Activated T-cell treated with anti-CD3 and anti-CD28 coated beads for 24 hours (primary cell): Measurements from ENCODE around the gene PLXDC2.
"Not testable (repeated sequence)": the region's sequence is repeated elsewhere in the genome, so short reads cannot be mapped to it uniquely, and the experiment has no call there.

Experiments used
- DNase-seq: peaks from one replicate; pipeline ENCODE4 v3.0.0-alpha.2; 2020; ENCODE audit warnings: low read depth

PLXDC2 gene

DNA sequence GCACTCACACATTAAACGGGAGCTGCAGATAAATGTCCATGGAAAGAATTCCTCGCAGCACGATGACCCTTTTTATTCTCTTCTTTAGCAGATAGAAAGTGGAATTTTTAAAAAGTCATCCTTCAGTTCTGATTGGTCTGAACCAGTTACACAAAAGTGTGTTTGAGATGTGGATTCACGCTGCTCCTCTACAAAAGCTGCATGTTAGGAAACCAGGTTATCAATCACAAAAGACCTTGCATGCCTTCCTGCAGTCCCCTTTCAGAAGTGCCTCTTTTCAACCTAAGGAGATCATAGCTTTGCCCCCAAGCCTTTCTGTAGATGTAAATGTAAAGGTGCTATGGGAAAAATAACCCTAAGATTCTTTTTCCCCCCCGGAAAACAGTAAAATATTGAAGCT is 299.7 kb downstream of the PLXDC2 start:
- no peak for DNase-seq

DNA sequence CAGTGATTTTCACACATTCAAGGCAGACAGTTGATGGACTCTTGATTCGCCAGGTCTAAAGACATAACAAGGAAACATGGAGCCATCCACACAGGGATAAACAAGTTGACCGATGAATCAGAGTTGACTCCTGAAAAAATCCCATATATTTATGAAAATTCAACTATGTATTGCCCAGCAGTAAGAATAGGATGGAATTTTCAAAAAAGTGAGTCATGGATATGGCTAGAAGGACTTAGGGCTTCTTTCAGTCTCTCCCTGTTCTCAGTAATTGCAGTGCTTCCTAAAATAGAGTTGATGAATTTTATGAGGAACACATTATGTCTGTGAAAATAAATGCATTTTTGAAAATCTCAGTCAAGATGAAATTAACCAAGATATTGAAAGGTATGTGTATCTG is 301.2 kb downstream of the PLXDC2 start:
- no peak for DNase-seq

DNA sequence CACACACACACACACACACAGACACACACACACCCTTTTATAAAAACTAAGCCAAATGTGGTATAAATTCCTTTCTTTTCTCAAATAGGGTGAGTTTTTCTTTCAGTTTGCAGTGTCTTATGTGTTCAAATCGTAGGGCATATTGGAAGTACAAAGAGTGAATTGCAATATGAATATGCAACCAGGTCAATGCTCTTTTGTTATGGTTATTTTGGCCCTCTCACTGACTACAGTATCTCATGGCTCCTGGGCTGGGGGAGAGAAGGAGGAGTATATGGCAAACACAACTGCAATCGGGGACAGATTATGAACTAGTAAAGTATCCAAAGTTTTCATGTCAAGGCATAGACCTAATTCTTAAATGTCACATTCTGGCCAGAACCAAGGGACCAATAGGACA is 301.9 kb downstream of the PLXDC2 start:
- no peak for DNase-seq

- DNase-seq = no peak
Measured at GRCh38 chr10:20128811-20129210, 312.6 kb downstream of the PLXDC2 start.

GRCh38 chr10:20132816-20133215 is 316.6 kb downstream of the PLXDC2 start:
- DNase-seq = no peak

- DNase-seq = no peak
Measured at GRCh38 chr10:20133669-20134189, 317.5 kb downstream of the PLXDC2 start.

DNA sequence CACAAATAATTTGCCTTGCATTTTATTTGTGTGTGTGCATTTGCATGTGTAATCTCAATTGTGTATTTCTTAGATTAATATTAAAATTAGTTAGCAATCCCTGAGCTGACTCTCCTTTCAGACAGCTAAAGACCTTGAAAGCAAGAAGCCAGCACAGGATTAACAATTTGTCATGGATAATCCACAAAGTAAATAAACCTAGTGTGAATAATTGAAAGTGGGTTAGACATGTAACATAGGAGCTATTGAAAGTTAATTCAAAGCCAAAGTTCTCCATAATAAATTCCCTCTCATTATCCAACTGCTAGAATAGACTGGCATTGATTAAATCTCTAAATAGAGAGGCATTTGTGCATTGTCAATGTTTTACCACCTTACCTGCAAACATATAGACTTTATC is 326.1 kb downstream of the PLXDC2 start:
- DNase-seq = no peak

DNA sequence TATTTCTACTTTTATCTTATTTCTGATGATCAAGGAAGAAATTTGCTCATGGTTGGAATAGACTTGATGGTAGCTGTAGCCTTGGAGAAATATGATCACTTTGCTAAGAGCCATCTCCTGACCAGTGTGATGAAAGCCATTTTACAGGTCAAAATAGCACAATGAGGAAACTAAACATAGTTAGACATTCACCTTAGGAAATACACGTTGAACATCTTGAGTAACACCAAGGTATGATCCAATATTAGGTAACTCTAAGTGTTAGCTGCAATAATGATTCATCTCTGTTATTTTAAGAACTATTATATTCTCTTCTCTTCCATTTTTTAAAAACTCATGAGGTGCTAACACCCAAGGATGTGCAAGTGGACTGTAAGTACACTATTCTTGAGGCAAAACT is 328.0 kb downstream of the PLXDC2 start:
- no peak for DNase-seq

DNA sequence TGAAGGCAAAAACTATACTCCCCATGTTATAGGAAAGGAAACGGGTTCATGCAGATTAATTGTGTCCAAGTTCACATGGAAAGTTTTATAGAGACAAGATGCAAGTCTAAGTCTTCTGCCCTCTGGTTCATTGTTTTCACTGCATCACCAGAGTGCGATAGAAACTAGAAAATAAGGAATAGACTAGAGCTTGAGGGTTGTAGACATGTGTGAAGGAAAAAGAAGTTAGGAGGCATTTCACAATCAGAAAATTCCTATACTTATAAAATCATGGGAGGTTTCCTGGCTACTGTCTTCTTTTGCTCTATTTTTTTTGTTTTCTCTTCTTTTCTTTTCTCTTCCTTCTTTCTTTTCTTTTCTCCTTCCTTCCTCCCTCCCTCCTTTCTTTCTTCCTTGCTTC is 329.8 kb downstream of the PLXDC2 start:
- no peak for DNase-seq

DNA sequence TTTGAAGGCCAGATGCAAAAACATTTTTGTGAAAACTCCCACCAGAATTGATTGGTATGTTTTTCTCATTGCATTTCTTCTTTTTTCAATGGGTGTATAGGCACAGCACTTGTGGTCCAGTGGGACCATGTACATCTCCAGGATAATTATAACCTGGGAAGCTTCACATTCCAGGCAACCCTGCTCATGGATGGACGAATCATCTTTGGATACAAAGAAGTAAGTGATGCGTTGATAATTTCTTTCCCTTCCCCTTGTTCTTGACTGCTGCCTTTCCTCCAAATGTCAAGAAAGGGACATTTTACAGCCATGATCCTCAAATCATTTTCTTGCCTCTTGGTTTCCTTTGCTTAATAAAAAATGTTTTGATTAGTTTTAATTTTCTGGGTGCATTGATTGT is 331.5 kb downstream of the PLXDC2 start:
- DNase-seq = no peak

GRCh38 chr10:20156511-20156910 is 340.3 kb downstream of the PLXDC2 start:
- DNase-seq = no peak

DNA sequence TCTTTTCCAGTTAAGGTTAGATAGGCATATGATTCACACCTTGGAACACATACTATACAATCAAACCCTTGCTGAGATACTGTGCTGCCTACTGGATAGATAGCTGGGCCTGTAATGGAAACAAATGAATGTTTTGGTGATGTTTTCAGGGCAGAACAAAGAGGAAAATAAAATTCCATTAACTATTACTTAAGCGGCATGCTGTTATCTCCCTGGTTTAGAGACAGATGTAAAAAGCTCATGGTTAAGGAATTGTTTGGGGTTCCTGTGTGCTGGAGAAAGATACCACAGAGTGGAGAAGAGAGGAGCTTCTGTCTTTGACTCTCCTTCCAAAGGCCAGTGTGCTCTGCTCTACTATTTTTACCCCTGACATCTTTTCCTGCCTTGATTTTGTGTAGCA is 341.1 kb downstream of the PLXDC2 start:
- no peak for DNase-seq

DNA sequence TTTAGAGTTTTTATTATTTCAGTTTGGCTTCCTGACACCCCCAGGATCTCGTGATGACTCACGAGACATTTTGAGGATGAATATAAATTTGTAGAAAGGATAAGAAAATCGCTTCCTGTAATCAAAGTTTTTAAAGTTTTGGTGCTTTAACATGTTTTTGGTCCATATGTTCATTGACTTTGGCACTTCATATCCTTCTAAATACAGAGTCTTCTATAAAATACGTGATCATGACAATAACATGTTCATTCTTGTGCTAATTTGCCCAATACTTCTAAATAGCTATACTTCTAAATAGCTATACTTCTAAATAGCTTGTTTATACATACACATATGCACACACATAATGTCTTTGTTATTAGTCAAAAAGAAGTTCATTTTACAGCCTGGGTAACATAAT is 341.9 kb downstream of the PLXDC2 start:
- DNase-seq = no peak

- no peak for DNase-seq
Measured at GRCh38 chr10:20162123-20162522, 345.9 kb downstream of the PLXDC2 start.

DNA sequence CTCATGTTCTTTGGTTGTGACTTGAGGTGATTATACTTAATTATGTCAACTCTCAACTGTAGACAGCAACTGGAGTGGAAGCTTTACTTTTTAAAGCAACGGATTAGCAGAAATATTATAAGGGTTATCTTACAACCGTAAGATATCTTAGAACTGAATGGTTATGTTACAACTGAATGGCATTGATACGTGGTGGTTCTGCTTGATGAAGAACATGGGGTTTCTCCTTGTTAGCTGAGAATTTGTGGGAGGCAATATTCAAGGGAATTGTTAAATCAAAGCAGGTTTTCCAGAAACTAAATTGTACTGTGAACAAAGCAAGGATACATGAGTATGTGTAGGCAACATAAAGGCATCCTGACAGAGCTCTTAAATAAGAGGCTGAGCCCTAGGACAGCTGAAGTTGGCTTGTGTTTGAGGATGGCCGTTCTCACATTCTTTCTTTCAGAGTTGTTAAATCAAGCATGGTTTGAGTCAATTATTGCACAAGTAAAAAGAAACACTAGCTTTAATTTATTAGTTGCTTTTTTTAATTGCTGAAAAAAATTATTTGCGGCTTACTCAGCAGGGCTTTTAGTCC is 350.0 kb downstream of the PLXDC2 start:
- no peak for DNase-seq

- DNase-seq = no peak
Measured at GRCh38 chr10:20170661-20171060, 354.4 kb downstream of the PLXDC2 start.

- DNase-seq = no peak
Measured at GRCh38 chr10:20173046-20173445, 356.8 kb downstream of the PLXDC2 start.

GRCh38 chr10:20175719-20176118 is 359.5 kb downstream of the PLXDC2 start:
- DNase-seq = no peak

- DNase-seq = no peak
Measured at GRCh38 chr10:20180766-20181165, 364.5 kb downstream of the PLXDC2 start.

- no peak for DNase-seq
Measured at GRCh38 chr10:20181434-20181833, 365.2 kb downstream of the PLXDC2 start.

DNA sequence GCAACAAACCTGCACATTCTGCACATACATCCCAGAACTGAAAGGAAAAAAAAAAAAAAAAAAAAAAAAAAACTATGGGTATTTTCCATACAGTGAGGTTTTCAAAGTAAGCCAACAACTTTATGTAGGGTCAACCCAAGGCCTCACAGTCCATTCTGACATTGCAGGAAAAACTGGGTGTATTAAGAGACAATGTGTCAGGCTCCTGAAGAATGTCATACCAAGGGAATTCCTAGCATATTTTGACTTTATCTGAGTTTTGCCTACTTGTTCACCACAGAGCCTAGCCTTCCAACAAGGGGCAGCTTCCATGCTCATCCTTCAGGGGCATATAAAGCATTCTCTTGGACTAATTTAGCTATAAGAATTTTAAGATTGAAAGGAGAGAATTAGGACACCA is 368.9 kb downstream of the PLXDC2 start:
- no peak for DNase-seq

DNA sequence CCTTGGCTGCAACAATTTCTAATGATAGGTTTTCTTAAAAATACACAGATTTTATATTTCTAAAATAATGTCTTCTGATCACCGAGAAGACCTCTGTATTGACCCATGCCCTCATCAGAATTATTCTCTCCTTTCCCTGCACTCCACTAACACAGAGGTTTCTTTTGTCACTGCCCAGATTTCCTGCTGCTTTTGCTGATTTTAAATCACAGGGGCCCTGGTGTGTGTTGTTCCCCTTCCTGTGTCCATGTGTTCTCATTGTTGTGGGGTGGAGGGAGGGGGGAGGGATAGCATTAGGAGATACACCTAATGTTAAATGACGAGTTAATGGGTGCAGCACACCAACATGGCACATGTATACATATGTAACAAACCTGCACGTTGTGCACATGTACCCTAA is 375.2 kb downstream of the PLXDC2 start:
- not testable (repeated sequence) for DNase-seq

- DNase-seq = no peak
Measured at GRCh38 chr10:20195076-20195475, 378.8 kb downstream of the PLXDC2 start.

DNA sequence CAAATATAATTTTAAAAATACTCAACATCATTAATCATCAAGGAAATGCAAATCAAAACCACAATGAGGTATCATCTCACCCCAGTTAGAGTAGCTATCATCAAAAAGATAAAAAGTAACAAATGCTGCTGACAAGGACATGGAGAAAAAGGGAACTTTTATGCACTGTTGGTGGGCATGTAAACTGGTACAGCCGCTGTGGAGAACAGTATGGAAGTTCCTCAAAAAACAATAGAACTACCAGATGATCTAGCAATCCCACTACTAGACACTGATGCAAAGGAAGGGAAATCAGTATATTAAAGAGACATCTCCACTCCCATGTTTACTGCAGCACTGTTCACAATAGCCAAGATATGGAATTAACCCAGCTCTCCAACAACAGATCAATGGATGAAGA is 384.5 kb downstream of the PLXDC2 start:
- DNase-seq = no peak

DNA sequence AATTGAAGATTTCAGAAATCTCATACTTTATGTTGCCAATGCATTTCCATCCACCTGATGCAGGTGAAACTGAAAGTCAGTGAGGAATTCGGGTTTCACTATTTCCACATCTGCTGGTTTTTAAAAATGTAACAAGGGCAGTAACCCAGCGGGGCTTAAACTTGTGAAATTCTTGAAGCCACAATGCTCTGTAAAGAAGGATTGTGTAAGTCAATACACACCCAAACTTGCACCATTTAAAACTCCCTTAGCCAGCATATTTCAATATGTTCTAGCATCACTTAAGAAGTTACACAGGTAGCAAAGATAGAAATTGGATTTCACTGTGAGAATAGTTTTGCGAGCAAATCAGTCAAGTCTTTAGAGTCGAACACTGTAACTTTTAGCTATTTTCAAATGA is 386.1 kb downstream of the PLXDC2 start:
- DNase-seq = no peak
